Measurements from ENCODE around the gene SLC16A11. TPM values are rescaled to one million over a fixed set of nuclear protein-coding genes. Genes with fewer than 3 reads are reported as not detected.
"Not testable (repeated sequence)": the region's sequence is repeated elsewhere in the genome, so short reads cannot be mapped to it uniquely, and the experiment has no call there.

The SLC16A11 gene
- total RNA-seq, 1 donor from 2014 or later = 0.31 TPM

DNA sequence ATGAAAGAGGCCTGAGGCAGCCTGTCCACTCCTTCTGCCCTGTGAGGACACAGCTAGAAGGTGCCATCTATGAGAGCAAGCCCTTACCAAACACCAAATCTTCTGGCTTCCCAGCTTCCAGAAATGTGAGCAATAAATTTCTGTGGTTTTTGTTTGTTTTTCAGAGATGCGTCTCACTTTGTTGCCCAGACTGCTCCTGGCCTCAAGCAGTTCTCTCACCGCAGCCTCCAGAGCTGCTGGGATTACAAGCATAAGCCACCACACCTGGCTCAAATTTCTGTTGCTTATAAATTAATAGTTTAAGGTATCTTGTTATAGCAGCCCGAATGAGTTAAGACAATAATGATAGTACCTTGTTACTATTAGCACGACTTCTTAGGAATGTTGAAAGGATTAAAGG lies 12.5 kb upstream of the SLC16A11 start:
- no peak for DNase-seq

DNA sequence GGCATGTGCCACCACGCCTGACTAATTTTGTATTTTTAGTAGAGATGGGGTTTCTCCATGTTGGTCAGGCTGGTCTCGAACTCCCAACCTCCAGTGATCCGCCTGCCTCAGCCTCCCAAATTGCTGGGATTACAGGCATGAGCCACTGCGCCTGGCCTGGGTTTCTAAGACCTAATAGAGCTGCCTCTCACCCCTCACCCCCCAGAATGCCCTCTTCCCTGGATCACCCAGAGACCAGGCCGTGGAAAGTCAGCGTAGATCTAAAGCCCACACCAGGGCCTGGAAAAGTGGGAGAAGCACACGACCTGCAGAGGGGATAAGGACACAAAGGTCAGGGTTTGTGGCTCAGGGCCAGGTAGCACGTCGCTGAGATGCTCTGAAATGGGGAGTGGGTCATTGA lies 6.7 kb upstream of the SLC16A11 start:
- not testable (repeated sequence) for DNase-seq

DNA sequence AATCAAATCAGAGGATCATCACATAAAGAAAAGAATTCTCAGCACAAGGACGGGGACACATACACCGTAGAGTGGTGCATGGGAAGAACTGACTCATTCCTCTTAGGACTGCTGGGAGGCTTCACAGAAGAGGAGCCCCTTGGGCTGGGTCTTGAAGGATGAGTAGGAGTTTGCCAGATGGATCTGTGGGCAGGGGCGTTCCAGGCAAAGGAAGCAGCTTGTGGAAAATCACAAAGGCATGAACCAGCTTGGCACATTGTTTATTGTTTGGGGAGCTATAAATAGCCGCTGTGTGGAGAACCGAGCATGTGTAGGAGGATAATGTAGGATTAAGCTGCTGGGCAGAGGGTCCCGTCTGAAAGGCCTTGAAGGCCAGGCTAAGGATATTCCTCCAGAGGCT lies 5.1 kb upstream of the SLC16A11 start:
- no peak for DNase-seq

DNA sequence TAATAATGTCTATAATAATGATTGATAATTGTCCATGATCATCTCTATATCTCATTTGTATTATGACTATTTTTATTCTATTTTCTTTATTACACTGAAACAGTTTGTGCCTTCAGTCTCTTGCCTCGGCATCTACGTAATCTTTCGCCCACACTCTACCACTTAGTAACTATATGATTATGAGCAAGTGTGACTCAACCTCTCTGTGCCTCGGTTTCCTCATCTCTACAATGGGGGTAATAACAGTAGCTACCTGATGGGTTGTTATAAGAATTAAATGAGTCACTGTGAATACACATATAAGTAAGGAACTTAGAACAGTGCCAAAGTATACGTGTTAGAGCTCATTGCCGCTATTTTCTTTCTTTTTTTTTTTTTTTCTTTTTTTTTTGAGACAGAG lies 3.7 kb upstream of the SLC16A11 start:
- DNase-seq = no peak

DNA sequence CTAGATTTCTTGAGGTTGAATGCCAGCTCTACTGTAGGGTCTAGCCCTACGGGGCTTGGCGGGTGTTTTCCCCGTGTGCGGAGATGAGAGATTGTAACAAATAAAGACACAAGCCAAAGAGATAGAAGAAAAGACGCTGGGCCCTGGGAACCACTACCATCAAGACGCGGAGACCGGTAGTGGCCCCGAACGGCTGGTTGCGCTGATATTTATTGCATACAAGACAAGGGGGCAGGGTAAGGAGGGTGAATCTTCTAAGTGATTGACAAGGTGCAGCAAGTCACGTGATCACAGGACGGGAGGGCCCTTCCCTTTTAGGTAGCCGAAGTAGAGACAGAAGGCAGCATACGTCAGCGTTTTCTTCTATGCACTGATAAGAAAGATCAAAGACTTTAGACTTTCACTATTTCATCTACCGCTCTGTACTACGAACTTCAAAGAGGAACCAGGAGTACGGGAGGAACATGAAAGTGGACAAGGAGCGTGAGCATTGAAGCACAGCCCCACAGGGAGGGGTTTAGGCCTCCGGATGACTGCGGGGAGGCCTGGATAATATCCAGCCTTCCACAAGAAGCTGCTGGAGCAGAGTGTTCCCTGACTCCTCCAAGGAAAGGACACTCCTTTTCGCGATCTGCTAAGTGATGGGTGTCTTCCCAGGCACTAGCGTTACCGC lies 3.0 kb upstream of the SLC16A11 start:
- not testable (repeated sequence) for DNase-seq

- DNase-seq = peak; percentile 38
Measured at GRCh38 chr17:7046127-7046724, 2.3 kb upstream of the SLC16A11 start.

DNA sequence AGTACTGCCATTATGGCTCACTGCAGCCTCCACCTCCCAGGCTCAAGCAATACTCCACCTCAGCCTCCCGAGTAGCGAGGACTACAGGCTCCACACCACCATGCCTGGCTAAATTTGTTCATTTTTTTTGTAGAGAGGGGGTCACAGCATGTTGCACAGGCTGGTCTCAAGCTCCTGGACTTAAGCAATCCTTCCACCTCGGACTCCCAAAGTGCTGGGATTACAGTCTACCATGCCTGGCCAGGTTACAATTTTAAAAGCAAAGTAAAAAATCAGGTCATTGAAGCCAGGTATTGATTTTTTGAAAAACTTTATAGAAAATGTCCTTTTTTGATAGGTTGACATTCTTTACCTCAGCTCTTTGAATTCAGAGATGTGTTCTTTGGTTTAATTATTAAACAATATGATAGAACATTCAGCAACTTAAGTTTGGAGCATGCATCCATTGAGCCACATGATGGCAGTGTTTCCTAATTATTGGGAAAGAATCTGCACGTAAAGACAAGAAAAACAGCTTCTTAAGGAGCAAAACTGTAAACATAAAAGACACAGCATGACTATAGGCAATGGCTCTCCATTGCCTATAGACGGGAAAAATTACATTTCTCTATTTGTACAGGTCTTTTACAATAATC lies 1.7 kb upstream of the SLC16A11 start:
- no peak for DNase-seq

GRCh38 chr17:7043182-7043496 lies 753 bp downstream of the SLC16A11 start:
- DNase-seq = no peak

GRCh38 chr17:7042501-7043181 lies 1.3 kb downstream of the SLC16A11 start:
- no peak for DNase-seq

DNA sequence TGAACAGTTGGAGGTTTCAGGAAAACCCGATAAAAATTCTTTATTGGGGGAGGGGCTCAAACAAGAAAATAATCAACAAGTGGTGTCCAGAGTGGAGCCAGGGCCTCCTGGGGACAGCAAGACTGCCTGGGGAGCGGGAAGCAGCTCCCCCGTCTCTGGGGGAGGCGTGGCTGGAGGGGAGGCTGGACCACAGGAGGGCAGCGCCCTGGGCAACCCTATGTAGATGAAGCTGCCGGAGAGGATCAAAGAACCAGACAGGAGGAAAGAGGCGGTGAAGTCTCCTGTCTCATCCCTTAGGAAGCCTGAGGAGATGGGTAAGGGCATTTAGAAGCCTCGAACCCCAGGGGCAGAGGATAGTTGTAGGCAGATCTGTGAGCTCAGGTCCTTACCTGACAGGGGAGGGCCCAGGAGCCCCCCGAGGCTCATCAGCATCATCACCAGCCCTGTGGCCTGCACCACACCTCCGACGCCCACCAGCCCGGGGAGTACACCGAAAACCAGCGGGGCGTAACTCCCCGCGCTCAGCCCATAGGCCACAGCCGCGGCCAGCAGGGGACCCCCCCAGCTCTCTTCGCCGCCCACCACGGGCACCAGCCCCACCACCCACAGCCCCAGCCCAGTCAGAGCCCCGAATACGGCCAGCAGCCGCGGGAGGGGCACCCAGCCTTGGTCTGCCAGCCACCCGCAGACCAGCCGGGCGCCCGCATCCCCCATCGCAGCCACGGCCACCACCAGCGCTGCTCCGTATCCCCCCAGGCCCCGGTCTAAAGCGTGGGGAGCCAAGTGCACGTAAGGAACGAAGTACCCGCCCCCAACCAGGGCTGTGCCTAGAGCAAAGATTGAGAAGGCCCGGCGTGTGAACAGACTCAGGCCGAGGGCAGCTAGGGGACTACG lies 2.0 kb downstream of the SLC16A11 start:
- DNase-seq = no peak

DNA sequence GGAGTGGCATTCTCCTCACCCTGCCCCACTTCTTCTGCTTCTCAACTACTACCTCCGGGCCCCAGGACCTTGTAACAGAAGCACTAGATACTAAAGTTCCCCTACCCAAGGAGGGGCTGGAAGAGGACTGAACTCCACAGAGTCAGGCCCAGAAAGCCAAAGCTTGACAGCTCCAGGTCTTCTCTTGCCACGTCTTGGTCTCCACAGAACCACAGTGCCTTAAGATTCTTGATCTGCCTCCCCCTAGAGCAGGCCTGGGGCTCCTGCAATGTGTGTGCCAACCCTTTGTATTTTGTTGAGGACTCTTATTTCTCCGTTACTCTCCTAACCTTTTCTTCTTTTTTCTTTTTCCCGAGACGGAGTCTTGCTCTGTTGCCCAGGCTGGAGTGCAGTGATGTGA lies 4.1 kb downstream of the SLC16A11 start:
- no peak for DNase-seq

DNA sequence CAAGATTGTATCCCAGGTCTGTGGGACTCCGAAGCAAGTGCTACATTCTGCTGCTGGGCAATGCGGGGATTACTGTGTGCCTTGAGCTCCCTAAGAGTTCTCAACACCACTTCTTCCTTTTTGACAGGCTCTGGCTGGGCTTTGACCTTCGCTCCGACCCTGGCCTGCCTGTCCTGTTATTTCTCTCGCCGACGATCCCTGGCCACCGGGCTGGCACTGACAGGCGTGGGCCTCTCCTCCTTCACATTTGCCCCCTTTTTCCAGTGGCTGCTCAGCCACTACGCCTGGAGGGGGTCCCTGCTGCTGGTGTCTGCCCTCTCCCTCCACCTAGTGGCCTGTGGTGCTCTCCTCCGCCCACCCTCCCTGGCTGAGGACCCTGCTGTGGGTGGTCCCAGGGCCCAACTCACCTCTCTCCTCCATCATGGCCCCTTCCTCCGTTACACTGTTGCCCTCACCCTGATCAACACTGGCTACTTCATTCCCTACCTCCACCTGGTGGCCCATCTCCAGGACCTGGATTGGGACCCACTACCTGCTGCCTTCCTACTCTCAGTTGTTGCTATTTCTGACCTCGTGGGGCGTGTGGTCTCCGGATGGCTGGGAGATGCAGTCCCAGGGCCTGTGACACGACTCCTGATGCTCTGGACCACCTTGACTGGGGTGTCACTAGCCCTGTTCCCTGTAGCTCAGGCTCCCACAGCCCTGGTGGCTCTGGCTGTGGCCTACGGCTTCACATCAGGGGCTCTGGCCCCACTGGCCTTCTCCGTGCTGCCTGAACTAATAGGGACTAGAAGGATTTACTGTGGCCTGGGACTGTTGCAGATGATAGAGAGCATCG lies 5.6 kb downstream of the SLC16A11 start:
- no peak for DNase-seq

DNA sequence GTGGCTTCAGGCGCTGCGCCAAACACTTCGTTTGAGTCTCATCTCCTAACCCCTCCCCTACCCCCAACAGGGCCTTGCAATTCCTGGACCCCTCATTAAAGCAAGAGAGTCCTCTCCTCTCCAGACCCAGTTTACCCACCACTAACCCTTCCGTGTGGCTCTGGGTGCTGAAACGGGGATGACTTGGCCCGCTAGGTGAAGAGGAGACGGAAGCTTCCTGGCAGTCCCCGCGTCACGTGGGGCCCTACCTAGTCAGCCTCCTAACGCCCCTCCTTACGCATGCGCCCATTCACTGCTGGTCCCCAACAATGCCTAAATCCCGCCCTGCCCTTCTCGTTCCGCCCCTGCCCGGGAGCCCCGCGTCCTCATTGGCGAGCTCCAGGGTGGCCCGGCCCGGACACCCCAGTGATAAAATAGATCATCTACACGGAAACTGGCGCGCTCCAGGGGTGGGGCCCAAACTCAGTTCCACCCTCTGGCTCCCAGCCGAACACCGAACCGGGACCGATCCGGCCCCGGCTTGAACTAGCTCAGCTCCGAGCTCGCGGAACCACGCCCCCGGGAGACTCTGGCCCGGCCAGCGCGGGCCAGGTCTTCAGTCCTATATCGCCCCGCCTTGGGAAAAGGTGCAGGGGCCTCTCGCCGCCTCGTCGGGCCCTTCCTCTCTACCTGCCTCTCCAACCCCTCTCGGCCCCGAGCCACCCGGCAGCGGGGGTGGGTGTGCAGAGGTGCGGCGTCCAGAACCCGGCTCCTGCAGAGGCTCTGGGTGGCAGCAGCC lies 8.1 kb downstream of the SLC16A11 start, which contains the start of gene SLC16A13:
SLC16A13 (plus strand) TSS at position 425 of the 778 bp plus-strand sequence. CDS start 368 bp downstream, outside the sequence.
- peak; percentile 93 for DNase-seq

DNA sequence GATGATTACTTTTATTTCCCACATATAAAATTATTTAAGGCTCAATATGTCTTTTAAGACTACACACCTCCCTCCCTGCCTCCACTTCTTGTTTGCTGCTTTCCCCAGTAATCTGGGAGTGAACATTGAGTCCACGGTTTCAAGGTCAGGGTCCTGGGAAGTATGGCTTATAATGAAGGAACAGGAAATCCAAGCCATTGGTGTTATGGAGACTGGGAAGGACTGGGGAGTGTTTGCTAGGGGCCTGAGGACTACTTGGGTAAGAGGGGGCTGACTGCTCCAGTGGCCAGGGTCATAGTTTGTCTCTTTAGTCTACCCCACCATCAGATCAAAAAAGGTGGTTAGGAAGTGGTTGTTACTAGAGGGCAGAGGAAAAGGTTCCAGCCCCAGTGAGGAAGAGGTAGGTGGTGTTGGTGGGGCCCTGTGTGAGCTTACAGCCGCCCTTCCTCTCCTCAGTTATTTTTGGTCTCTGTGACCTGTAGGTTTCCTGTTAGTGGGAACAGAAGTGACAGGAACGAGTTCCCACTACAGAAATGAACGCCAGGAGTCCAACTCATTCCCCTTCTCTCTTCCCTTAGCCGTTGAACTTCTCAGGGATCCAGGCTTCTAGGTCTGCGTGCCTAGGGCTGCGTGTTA lies 8.8 kb downstream of the SLC16A11 start:
- no peak for DNase-seq

DNA sequence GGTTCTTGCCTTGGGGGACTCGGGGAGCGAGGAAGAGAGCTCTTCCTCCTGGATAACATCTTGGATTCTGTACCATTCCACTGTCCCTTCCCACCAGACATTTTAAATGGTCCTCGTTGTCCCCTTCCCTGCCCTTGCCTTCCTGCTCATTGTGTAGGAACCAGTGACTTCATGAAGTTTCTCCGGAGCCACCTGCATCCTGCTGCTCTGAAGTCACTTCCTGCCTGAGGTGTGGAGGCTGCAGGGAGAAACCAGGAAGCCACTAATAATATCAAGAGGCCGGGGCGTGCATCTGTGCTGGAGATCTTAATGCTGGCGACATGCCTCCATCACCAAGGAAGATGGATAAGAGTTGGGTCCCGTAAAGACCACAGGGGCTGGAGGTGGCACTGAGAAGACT lies 14.2 kb downstream of the SLC16A11 start:
- DNase-seq = no peak

GRCh38 chr17:7029096-7029495 lies 14.8 kb downstream of the SLC16A11 start:
- DNase-seq = no peak

DNA sequence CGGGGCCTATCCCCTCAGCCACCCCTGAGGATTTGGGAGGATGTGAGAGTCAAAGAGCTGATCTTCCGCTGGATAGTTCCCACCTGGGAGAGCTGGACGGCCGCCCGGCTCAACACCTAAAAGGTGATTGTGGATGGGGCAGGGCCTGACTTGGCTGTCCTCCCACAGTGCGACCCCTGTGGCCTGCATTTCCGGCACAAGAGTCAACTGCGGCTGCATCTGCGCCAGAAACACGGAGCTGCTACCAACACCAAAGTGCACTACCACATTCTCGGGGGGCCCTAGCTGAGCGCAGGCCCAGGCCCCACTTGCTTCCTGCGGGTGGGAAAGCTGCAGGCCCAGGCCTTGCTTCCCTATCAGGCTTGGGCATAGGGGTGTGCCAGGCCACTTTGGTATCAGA lies 16.6 kb downstream of the SLC16A11 start:
- no peak for DNase-seq

- no peak for DNase-seq
Measured at GRCh38 chr17:7026471-7027115, 17.3 kb downstream of the SLC16A11 start.

- no peak for DNase-seq
Measured at GRCh38 chr17:7025245-7025644, 18.6 kb downstream of the SLC16A11 start.

- DNase-seq = no peak
Measured at GRCh38 chr17:7024402-7024785, 19.5 kb downstream of the SLC16A11 start.
